Vagina (tissue), 2 donors: ENCODE results near the gene EXD2.

Experiments used
- POLR2A ChIP-seq, 2 donors: fragments of 450-650 bp; IDR thresholded peaks; one replicate each; pipeline ENCODE4 v1.6.1; 2017; ENCODE audit warnings: antibody characterized with exemption in 2 of 2, mild to moderate bottlenecking in 2 of 2, moderate library complexity in 2 of 2
- POLR2AphosphoS5 ChIP-seq, 2 donors: sonication (generic); formaldehyde crosslinking; IDR thresholded peaks; one replicate each; pipeline ENCODE4 v1.9.0; 2017; ENCODE audit warnings: antibody characterized with exemption in 2 of 2, mild to moderate bottlenecking in 2 of 2, low read depth in 1 of 2; ENCODE audit not compliant: insufficient read depth in 1 of 2
- TF ChIP-seq, protein P1 (sequence below), 3 experiments: fragments of 450-650 bp in 2 of 3; fragments of 200-600 bp in 1 of 3; sonication (generic) in 1 of 3; IDR thresholded peaks; one replicate each; pipeline ENCODE4 v1.5.1; 2017 to 2019; ENCODE audit warnings: antibody characterized with exemption in 3 of 3, mild to moderate bottlenecking in 2 of 3, moderate library complexity in 2 of 3

DNA sequence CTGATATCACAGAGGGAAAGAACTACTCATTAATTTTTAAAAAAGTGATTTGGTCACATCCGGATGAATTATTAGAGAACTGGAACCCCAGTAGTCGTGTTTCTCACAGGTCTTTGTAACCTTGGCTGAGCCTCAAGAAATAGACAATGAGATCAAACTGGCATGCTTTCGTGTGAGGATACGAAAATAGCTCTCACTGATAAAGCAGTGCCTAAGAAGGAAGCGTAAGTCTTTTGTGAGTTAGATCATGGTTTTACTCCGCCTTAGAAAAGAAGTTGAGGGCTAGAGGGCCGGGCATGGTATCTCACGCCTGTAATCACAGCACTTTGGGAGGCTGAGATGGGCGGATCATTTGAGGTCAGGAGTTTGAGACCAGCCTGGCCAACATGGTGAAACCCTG, 34.9 kb downstream of the EXD2 start:
- TF ChIP-seq POLR2AphosphoS5 (IDR thresholded peaks at IDR 0.05; ENCODE audit: insufficient read depth in 1 of 2, low read depth in 1 of 2): no peak
- TF ChIP-seq, protein P1, sequence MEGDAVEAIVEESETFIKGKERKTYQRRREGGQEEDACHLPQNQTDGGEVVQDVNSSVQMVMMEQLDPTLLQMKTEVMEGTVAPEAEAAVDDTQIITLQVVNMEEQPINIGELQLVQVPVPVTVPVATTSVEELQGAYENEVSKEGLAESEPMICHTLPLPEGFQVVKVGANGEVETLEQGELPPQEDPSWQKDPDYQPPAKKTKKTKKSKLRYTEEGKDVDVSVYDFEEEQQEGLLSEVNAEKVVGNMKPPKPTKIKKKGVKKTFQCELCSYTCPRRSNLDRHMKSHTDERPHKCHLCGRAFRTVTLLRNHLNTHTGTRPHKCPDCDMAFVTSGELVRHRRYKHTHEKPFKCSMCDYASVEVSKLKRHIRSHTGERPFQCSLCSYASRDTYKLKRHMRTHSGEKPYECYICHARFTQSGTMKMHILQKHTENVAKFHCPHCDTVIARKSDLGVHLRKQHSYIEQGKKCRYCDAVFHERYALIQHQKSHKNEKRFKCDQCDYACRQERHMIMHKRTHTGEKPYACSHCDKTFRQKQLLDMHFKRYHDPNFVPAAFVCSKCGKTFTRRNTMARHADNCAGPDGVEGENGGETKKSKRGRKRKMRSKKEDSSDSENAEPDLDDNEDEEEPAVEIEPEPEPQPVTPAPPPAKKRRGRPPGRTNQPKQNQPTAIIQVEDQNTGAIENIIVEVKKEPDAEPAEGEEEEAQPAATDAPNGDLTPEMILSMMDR (IDR thresholded peaks at IDR 0.05): no peak
- no peak for TF ChIP-seq POLR2A (IDR thresholded peaks at IDR 0.05)
